Measurements from ENCODE around the gene IQCC.

Gene IQCC

DNA sequence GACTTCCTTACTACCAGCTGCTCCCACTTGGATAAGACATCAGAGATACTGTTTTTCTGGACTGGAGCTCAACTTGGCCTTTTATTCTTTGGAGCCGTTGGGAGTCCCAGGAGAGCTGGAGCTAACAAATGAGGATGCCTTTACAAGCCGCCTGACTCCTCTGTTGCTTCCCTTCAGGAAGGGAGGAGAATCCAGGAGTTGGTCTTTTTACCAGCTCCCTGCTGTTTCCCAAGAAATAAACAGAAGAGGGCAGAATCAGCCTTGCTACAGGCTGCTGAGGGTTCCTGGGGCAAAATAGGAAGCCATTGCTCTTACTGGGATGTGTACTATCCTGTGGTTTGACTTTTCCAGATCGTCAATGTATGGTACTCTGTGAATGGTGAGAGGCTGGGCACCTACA lies 18.2 kb downstream of the IQCC start:
- DNase-seq (ENCODE audit: low read depth, low spot score): no peak

DNA sequence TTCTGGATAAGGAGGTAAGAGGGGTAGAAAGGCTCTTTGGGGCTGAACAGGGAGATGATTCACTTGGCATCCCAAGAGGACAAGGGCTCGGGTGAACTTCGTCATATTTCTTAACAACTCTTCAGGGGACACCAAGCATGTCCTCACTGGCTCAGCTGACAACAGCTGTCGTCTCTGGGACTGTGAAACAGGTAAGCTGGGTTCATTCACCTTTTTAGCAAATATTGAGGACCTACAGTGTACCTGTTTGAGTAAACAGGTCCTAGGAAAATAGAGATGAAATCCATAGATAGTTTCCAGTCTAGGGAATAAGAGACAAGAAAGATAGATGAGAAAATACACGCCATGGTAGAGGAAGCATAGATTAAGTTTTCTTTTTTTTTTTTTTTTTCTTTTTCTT lies 18.8 kb downstream of the IQCC start:
- no peak for DNase-seq (ENCODE audit: low read depth, low spot score)

DNA sequence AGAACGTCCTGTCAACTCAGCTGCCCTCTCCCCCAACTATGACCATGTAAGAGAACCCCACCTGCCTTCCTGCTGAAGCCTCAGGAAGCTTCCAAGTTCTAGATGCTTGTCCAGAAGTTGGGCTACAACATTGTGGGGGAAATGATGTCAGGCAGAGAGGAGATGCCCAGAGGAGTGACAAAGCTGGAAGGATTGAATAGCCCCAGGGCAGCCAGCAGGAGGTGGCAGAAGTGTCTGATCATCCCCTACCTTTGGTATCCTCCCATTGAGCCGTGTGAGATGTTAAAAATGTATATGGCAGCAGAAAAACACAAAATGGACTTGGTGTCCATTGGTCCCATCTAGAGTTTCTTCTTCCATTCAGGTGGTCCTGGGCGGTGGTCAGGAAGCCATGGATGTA lies 23.3 kb downstream of the IQCC start:
- no peak for DNase-seq (ENCODE audit: low read depth, low spot score)

DNA sequence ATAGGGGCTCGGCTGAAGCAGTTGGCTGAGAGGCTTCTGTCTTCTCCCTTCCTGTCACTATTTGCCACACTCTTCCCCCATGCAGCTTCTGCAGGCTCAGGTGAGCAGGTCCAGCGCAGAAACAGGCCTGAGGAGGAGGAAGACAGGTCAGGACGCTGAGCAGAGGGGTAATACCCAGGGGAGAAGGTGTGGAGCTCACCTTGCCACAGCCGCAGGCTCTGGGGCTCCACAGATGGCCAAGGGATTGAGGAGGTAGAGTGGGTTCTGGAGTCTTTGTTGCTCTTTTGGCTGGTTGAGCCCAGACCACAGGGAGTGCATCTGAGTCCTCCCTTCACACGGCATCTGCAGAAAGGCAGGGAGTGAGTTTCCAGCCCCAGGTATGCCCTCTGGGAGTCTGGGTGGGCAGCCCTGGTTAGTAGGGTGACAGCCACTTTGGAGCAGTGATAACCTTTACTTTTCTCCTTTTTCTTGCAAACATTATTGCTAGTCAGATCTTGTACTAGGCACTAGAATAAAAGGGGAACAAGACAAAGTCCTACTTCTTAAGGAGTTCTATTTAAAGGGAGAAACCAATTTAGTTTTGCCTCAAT lies 26.5 kb downstream of the IQCC start:
- no peak for DNase-seq (ENCODE audit: low read depth, low spot score)

DNA sequence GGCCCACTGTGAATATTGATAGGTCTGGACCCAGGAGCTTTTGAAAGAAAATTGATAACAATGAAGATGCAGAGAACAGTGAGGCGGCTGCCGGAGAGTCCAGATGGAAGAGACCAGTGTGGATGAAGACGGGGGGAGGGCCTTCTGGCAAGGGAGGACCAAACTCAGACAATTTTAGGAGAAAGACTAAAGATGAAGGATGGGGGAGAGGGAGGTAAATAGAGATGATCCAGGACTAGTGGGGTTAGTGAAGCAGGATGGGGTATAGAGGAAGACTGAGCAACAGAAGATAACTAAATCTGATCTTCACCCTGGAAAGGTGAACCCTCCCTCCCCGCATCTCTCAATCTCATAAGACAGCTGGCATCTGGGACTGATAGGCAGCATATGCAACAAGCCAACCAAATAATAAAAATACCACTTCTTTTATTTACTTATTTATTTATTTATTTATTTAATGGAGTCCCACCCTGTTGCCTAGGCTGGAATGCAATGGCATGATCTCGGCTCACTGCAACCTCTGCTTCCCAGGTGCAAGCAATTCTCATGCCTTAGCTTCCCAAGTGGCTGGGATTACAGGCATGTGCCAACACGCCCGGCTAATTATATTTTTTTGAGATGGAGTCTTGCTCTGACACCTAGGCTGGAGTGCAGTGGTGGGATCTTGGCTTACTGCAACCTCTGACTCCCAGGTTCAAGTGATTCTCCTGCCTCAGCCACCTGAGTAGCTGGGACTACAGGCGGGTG lies 27.3 kb downstream of the IQCC start:
- DNase-seq (ENCODE audit: low read depth, low spot score): no peak

DNA sequence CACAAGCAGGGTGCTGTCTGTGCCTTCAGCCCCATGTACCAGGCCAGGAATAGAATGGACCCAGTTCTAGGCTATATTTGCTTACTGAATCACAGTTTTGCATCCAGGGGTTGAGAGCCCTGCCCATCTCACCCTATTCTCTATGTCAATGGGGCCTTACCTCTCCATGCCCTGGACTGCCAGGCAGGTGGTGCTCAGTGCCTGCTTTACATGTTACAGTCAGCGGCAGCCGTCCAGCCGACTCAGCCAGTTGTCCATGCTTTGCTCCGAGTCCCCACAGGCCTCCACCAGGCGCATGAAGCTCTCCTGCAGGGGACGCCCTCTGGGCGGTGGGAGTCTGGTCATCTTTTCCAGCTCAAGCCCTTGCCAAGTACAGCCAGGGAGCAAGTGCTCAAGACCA lies 29.3 kb downstream of the IQCC start:
- no peak for DNase-seq (ENCODE audit: low read depth, low spot score)

DNA sequence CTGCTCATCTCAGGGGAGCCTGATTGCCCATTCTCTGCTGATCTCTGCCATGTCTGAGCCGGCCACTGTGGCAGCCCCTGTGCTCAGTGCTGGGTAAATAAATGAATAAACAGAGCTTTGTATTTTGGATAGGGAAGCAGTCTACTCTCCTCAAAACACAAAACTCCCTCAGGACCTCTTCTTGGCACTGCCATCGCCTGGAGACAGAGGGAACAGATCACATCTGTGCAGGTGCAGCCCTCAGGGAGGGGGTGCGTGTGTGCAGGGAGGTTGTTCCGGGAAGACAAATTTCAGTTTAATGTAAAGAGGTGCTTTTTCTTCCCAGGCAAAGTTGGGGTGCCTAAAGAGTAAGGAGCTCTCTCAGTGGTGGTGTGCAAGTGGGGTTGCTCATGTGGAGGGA lies 33.9 kb downstream of the IQCC start:
- no peak for DNase-seq (ENCODE audit: low read depth, low spot score)

DNA sequence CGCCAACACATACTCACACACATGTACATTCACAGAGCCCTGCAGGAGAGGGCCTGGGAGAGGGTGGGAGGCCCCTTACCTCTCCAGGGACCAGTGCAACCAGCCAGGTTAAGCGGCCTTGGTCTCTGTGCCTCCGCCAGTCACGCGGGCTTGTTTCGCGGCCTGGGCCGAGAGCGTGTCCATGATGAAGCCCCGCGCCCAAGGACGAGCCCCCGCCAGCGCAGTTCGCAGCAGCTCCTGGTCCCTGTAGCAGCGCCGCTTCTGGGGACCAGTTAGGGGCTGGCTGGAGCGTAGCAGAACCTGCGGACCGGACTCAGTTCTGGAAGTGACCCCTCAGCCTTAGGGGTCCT lies 34.3 kb downstream of the IQCC start:
- no peak for DNase-seq (ENCODE audit: low read depth, low spot score)

DNA sequence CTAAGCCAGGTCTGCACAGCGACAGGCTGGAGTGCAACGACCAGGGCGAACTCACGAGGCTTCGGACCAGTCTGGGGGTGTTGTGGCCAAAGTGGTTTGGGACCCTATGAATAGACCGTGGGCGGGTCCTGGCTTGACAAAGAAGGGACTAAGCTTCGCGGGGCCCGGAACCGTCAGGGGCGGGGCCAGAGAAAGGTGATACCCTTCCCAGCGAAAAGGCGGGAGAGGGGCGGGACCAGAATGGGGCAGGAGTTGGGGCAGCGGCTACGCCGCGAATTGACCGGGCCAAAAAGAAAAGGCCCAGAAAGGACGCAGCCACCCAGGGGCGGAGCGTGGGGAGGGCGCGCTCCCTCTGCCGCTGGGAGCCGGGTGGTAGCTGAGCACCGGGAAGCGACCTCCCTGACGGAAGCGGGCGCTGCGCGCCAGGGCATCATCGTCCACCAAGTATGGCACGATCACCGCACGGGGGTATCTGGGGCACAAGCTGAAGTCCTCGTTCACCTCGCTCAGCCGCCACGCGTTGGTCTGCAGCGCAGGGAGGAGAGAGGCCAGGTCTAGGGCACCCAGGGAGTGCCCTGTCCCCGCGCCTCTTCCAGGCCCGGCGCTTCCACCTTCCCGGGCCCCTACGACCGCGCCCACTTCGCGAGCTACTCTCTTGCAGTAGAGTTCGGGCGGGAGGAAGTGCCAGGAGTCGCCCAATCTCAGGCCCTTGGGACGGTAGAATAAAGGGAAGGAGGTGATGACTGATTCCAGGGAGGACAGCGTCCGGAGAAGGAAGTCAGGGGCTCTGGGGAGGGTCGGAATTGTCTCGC lies 34.9 kb downstream of the IQCC start:
- DNase-seq (ENCODE audit: low read depth, low spot score): no peak

DNA sequence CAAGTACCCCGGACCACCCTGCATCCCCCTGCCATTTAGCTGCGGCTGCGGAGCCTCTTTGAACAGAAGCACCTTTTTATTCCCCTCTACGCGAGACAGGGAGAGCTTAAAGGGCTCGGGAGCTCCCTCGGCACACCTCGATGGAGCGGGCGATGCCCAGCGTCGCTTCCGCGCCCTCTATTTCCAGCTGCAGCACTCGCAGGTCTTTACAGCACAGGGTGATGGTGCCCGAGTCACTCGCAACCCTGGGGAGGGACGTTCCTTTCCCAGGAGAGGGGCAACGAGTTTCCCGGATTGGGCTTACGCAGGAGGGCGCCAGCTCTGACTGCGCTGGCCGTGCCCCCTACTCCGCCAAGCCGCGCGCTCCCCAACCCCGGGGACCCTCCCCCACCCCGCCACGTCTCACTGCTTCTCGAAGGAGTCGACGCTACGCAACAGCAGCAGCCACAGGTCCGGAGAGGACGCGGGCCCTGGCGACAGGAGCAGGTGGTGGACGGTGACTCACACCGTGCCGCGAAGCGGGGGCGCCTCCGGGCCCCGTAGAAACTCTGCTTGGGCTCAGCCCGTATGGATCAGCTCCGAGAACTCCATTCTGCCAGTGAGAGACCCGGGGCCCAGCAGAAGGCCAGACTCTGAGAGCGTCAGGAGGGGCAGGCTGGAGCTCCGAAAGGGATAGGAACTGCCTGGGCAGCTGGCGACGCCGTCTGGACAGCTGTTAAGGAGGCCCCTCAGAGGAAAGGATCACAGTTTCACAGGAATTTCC lies 35.7 kb downstream of the IQCC start:
- no peak for DNase-seq (ENCODE audit: low read depth, low spot score)

DNA sequence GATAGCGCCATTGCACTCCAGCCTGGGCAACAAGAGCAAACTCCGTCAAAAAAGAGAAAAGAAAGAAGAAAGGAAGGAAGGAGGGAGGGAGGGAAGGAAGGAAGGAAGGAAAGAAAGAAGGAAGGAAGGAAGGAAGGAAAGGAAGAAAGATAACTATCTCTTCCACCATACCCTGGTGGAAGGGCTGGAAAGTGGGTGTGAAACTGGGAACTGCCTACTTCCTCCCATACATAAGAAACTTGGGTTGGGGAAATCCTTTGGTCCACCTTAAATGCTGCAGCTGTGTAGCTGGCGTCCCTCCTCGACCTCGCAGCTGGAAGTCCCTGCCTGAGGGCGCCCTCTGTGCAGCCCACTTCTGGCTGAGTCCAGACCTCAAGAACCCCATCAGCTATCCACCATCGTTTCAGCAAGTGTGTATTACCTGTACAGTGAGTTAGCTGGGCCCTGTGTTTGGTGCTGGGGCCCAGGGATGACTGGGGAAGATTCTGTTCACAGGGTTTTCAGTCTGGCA lies 36.9 kb downstream of the IQCC start:
- DNase-seq (ENCODE audit: low read depth, low spot score): no peak

DNA sequence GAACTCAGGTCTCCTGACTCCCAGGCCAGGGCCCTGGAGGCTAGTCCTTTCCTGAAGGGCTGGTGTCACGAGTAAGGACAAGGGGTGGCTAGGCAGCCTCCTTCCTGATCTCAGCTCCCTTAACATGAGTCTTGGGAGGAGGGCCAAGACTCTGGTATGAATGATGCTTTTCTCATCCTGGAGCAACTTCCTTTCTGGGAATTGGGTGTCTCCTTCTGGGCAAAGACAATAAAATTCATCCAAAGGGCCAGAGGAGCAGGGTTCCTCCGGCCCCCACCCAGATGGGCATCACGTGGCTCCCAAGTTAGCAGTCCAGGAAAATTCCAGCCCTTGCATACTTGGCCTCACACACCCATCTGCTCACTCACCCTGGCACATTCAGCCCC lies 41.4 kb downstream of the IQCC start, which contains the start of gene FAM167B:
TSS of gene FAM167B (plus strand) at position 335 of the 386 bp plus-strand sequence. CDS start 200 bp downstream, outside the sequence.
- no peak for DNase-seq (ENCODE audit: low read depth, low spot score)

DNA sequence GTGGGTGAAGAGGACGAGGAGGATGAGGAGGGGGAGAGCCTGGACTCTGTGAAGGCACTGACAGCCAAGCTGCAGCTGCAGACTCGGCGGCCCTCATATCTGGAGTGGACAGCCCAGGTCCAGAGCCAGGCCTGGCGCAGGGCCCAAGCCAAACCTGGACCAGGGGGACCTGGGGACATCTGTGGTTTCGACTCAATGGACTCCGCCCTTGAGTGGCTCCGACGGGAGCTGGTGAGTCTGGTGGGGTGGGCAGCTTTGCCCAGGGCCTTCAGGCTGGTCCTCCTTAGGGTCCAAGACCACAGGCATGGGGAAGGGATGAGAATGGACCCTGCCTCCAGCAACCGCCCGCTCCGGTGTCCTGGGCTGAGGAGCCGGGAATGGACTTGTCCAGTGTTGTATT lies 42.0 kb downstream of the IQCC start:
- no peak for DNase-seq (ENCODE audit: low read depth, low spot score)

DNA sequence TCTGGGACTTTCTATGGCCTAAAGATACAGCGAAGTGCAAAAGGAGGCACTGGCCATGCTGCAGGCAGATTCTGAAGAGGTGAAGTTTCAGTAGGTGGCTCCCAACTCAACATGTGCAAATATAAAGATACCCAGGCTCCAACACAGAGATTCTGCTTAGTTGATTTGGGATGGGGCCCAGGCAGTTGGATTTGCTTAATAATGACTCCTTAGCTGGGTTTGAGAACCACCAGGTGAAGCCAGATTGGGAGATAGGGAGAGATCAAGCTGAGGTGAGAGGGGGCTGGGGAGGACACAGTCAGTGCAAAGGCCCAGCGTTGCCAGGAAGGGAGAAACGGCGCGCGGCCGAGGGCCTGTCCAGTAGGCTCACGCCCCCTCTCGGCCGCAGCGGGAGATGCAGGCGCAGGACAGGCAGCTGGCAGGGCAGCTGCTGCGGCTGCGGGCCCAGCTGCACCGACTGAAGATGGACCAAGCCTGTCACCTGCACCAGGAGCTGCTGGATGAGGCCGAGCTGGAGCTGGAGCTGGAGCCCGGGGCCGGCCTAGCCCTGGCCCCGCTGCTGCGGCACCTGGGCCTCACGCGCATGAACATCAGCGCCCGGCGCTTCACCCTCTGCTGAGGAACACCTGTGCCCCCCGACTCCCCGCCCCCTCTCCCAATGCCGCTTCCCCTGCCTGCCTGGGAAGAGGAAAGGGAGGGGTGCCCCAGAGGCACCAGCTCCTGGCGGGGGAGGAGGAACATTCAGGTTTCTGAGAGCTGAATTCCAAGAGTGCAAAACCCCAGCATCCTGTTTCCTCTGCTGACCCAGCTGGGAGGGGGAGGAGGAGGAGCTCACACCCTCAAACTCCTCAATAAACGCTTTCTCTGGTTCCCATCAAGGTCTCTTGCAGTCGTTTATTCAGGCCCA lies 42.8 kb downstream of the IQCC start:
- no peak for DNase-seq (ENCODE audit: low read depth, low spot score)

DNA sequence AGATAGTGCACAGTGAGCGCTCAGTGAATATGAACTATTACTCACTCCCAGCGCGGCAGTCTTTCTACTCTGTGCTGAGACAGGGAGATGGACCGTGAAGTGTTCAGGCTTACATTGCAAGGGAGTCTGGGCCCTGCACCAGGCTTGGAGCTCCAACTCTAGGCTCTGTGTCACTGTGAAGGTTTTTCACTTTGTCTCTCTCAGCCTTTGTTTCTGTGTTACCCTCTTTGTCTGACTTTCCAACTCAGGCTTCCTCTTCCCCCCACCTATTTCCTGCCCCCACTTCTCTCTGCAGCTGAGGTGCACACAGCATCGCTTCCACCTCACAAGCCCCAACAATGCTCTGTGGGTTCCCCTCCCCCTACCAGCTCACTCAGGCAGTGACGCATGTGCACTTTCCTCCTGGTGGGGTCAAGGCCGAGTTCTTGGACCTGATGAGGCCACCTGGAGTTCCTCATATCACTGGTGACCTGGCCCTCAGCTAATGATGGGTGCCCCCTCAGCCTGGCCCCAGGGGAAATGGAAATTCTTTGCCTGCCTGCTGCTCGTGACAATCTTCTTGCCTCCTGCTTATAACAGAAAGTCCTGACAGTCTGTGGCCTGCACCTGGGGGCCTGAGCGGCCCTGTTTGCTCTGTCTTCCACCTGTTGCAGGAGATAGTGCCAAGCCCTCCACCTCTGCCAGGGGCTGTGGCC lies 44.5 kb downstream of the IQCC start:
- DNase-seq (ENCODE audit: low read depth, low spot score): no peak

DNA sequence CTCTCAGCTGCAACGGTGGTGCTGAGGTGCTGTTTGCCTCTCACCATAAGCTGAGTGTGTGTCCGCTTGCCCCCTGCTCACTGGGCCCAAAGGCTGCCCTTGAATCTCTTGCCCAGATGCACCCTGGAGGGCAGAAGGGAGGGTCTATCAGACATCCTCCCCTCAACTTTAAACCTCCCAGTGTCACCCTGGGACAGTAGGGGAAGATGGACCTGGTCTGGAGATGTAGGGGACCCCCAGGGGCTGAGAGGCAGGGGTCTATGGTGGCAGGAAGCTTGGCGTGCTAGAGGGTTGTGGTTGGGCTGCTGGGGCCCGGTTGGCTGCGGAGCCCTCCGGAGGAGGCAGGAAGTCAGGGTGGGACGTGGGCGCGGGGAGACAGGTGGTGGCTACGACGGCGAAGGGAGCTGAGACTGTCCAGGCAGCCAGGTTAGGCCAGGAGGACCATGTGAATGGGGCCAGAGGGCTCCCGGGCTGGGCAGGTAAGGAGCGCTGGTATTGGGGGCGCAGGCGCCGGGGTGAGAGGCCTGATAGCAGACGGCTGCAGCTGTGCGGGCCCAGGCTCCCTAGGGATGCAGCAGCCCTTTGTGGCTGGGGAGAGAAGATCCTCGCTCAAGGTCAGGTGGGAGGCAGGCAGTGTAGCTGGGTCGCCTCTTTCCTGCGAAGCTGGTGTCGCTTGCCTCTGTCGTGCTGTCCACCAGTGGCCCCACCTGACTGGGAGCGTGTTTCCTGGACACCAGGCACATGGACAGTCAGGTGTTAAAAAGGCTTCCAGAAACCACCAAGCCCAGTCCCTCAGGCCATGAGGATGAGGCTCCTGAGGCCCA lies 45.6 kb downstream of the IQCC start, which contains the start of gene LCK:
TSS of gene LCK (plus strand) at position 373 of the 824 bp plus-strand sequence. CDS start 23,065 bp downstream, outside the sequence.
- DNase-seq (ENCODE audit: low read depth, low spot score): no peak

DNA sequence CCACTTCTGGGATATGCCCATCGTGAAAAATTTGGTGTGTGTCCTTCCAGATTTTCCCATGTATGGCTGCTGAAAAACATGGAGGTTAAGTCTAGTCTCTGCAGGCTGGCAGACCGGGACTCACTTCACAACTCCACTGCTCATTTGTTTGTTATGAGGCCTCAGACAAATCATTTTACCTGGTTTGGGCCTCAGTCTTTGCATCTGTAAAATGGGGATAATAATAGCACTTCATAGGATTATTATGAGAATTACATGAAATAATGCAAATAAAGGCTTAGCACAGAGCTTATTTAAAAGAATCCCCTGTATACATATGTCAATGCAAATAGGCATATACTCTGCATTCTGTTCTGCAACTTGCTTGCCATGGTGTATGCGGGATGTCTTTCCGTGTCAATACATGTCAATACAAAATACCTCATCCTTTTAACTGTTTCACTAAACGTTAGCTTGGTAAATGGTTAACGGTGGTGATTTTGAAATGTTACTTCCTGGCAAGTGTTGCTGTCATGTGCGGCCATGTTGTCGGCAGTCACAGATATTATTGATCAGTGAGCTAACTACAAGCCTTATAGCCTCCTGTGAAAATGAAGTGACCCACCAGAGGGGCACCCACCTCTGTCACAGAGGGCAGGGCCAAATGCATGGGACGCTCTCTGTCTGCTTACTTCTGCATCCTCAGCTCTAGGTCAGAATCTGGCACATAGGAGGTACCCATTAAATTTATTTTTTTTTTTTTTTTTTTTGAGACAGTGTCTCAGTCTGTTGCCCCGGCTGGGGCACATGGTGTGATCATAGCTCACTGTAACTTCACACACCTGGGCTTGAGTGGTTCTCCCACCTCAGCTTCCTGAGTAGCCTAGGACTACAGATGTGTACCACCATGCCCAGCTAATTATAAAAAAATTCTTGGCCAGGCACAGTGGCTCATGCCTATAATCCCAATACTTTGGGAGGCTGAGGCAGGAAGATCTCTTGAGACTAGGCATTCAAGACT lies 49.9 kb downstream of the IQCC start:
- DNase-seq (ENCODE audit: low read depth, low spot score): no peak

Data from smooth muscle cell of the brain vasculature (primary cell).